IPS-18c (cell line): ENCODE measurements around the gene HEPACAM2.

Source experiments
- H3K4me3 ChIP-seq: 2 replicates; pipeline ENCODE4 v1.7.0; 2013; ENCODE audit warnings: low read depth, mild to moderate bottlenecking, low read length, moderate library complexity; ENCODE audit not compliant: insufficient read depth
- H3K9me3 ChIP-seq: one replicate; pipeline ENCODE4 v1.6.1; 2013; ENCODE audit warnings: mild to moderate bottlenecking, low read length, moderate library complexity; ENCODE audit not compliant: control insufficient read depth, insufficient read depth

The HEPACAM2 gene

DNA sequence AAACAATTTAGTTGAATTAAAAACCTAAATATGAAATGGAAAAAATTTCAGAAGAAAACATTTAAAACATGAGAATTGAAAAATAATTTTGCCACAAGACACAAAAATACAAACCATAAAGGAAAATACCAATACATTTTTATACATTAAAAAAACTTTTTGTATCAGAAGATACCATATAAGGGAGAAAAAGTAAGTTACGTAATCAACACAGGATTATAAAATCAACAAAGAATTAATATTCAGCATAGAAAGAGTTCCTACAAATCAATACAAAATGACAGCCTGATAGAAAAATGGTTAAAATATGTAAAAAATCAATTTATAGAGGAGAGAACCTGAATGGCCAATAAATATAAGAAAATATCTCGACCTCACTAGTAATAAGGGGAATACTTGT lies 61.5 kb downstream of the HEPACAM2 start:
- no peaks in the 10 kb centered on the region for H3K9me3 ChIP-seq

DNA sequence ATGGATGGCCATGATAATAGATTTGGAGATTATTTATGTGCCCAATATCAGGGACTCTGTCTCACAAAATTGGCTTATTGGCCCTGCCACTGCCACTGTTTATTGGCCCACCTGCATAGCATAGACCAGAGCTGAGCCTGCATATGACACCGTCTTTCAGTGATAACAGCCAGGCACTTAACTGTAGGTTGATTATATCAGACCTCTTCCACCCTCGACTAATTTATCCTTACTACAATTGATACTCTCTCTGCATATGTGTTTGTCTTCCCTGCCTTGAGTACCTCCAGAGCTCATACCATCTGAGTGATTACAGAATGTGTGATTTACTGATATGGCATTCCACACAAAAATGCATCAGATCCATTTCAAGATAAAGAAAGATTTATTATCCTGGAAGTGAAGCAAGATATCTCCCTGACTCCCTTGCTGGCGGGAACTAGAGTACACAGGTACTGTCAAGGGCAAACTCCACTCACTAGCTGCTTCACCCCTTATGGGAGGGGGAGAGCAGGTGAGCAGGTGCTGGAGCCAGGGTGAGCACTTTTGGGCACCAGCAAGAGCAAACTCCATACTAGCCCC lies 65.0 kb downstream of the HEPACAM2 start:
- H3K4me3 ChIP-seq: no peak overlapping the region
- H3K9me3 ChIP-seq: no peaks in the 10 kb centered on the region

More for the DNA sequence above, 61.5 kb downstream of the HEPACAM2 start:
- no peak overlapping the region for H3K4me3 ChIP-seq

DNA sequence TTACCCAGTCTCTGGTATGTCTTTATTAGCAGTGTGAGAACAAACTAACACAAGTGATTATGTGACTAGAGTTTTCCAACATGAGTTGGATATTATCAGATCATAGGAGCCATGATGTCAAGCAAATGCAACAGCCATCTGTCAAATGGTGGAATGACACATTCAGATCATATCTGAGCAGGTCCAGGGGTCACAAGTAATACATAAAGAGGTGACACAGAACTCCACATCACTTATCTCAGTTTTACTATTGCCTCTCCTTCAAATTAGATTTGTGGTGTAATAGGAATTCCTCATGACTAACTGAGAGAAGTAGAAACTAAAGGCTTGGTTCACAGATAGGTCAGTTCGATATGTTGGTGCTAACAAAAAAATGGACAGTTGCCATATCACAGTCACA lies 65.9 kb downstream of the HEPACAM2 start:
- H3K9me3 ChIP-seq: no peaks in the 10 kb centered on the region
- no peak overlapping the region for H3K4me3 ChIP-seq

DNA sequence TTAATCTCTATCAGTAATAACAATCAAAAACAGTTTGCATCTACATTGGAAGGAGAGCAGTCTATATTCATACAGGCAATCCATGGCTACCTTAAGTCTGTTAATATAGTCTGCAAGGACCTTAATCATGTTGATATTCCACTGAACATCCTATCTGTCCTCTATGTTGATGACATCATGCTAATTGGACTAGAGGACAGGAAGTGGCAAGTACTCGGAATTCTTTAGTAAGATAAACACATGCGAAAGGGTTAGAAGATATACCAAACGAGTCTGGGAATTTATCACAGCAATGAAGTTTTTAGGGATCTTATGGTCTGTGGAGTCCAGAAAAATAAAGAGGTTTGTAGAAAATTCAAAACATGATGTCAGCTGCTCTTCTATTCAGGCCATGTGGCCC lies 66.8 kb downstream of the HEPACAM2 start:
- Histone ChIP-seq H3K4me3 (no peak overlapping the region), H3K9me3 (no peaks in the 10 kb centered on the region)

DNA sequence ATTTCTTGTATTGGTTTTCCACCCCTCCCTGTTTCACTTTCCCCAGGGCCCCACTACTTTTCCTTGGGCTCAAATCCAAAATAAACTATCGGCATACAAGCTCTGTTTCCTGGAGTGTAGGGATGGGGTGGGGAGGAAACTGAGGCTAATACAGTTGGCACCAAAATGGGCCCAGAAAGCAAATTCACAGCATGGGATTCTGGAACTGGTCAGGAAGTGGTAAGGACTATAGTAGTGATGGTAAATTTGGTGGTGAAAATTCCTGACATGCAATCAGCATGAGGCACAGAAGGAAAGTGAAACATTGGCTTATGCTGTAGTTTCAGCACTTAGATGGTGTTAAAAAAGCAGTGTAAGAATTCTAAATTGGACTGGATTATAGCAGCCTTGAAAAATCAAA lies 69.4 kb downstream of the HEPACAM2 start:
- H3K9me3 ChIP-seq: no peaks in the 10 kb centered on the region
- H3K4me3 ChIP-seq: no peak overlapping the region

DNA sequence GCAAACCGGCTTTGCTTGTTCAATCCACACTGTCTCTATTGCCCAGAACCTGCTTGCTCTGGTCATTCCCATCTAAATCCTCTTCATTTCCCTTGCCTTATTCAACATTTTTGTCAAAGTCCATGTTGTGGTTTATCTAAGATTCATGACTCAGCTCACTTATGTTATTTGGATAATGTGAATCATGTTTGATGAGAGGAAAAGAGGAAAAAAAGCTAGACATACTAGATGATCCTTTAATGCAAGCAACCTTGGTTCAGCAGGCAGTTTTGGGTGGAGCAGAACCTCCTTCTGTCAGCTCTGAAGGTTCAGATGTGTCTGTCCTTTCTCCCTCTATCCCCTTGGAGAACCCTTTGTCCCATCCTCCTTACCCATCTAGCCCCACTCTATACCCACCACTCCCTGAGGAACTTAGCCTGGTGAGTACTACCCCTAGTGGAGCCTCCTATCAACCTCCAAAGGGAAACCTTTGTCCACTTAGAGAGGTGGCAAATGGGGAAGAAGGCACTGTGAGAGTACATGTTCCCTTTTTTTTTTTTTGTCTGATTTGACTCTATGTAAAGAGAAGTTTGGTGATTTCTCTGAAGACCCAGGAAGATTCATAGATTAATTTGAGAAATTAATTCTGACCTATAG lies 76.0 kb downstream of the HEPACAM2 start:
- Histone ChIP-seq H3K4me3 (no peak overlapping the region), H3K9me3 (no peaks in the 10 kb centered on the region)

DNA sequence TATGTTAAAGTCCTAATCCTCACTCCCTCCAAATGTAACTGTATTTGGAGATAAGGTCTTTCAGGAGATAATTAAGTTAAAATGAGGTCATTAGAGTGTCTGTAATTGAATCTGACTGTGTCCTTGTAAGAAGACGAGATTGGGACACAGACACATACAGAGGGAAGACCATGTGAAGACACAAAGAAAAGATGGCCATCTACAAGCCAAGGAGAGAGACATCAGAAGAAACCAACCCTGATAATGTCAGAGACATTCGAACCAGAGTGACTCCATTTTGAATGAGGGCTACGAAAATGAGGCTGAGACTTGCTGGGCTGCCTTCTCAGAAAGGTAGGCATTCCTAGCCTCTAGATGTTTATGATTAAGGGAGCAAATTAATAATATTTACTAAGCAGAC lies 77.5 kb downstream of the HEPACAM2 start:
- no peaks in the 10 kb centered on the region for H3K9me3 ChIP-seq
- H3K4me3 ChIP-seq: no peak overlapping the region

DNA sequence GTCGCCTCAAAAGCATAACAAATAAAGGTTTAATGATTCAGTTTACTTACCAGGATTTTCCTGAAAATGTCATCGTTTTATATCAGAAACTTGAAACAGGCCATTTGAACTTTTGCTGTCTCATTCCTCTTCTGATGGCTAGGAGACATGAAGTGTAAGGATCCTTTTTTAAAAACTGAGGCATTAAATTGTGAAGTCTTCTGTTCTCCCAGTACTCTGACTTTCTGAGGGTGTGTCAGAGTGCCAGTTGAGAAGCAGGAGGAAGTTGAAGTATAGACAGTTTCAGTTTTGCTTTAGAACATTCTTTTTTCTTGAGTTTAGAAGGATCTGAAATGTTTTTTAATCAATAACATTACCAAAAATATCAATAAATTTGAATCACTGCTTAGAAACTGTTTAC lies 78.1 kb downstream of the HEPACAM2 start, which contains the start of gene SAMD9L:
Gene SAMD9L, minus strand, starts transcription at position 242 of the 400 bp plus-strand sequence. CDS start 12,414 bp downstream, outside the sequence.
- H3K9me3 ChIP-seq: no peaks in the 10 kb centered on the region
- no peak within 1 kb of the TSS for H3K4me3 ChIP-seq

DNA sequence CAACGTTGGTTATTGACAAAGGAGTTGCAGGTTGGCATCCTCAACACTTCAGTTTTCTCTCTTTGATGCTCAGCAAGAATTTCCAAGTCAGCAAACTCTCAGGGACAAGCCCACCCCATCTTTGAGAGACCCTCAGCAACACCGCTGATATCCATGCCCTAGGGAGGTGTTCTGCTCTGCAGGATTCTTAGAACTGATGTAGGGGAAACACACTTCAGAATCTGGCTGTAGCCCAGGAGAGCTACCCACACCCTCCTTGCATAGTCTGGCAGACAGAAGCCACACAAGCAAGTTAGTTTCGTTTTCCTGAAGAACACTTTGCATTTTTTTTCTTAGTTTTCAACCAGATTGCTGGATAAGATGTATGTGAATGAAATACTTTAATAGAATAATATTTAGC lies 78.9 kb downstream of the HEPACAM2 start:
- no peak overlapping the region for H3K4me3 ChIP-seq
- no peaks in the 10 kb centered on the region for H3K9me3 ChIP-seq

DNA sequence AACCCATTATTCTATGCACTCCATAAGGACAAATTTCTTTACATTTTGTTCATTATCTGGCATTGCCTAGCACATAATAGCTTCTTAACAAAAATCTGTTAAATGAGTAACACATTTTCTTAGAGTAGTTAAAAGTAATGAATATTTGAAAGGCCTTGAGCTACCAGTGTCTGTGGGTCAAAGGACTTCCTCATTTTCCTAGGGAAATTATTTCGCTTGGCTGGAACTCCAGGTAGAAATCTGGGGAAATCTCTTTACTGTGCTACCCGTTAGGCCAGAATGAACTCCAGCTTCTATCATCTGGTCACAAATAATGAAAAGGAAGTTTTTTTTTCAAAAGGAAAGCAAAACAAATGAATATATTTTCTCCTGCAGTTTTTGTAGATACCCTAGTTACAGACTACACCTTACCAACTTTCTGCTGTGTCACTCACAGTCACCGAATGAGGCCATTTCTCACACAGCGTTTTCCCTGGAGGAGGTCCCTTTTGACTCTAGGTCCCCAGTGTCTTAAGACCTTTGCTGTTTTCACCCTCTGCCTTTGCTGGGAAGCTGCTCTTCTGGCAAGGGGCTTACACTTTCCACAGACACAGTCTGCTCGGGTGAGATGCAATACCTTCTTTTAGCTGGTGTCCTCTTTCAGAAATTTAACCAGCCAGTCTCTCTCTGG lies 79.7 kb downstream of the HEPACAM2 start:
- H3K9me3 ChIP-seq: no peaks in the 10 kb centered on the region
- no peak overlapping the region for H3K4me3 ChIP-seq

DNA sequence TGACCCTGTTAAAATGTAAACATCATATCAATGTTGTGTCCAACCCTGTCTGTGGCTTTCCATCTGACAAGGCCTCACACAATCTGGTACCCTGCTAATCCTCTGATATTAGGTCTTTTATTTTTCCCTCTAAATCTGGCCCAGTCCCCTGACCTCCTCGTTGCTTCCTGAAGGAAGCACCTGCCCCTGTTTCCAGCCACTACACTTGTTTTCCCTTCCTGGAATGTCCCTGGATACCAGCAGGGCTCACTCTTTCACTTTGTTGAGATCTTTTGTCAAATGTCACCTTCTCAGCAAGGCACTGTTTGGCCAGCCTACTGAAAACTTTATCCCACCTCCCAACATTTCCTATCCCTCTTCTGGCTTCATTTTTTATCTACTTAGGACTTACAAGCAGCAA lies 80.2 kb downstream of the HEPACAM2 start:
- no peak overlapping the region for H3K4me3 ChIP-seq
- H3K9me3 ChIP-seq: no peaks in the 10 kb centered on the region

DNA sequence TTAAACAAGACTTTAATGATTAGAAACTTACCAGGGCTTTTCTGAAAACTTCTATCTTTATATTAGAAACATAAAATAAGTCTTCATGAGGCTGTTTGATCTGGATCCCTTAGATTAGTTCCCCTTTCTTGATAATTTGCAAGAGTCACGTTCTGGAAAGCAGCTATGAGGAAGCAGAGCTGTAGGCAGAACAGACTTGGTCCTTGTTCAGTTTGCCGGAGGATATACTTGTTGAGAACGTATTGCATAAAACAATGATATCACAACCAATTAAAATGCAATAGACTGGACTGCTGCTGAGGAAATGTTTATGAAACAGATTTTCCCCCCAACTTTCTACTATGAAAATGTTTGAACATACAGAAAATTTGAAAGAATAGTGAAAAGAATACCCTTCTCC lies 80.9 kb downstream of the HEPACAM2 start:
- H3K4me3 ChIP-seq: no peak overlapping the region

DNA sequence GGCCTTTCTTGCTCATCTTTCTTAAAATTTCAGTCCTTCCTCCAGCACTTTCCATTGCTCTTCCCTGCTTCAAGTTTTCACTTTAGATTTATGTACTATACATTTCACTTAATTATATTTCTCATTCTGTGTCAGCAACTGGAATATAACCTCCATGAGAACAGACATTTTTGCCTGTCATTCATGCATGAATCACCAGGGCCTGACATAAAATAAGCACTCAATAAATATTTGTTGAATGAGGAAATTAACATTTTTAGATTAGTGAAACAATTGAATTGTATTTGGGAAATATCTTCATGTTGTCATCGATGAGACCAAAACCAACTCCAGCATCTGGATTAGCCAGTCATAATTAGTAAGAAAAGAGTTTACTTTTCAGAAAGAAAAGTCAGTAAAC lies 84.1 kb downstream of the HEPACAM2 start:
- Histone ChIP-seq H3K4me3 (no peak overlapping the region), H3K9me3 (no peaks in the 10 kb centered on the region)

More for the DNA sequence above, 80.9 kb downstream of the HEPACAM2 start:
- H3K9me3 ChIP-seq: no peaks in the 10 kb centered on the region

DNA sequence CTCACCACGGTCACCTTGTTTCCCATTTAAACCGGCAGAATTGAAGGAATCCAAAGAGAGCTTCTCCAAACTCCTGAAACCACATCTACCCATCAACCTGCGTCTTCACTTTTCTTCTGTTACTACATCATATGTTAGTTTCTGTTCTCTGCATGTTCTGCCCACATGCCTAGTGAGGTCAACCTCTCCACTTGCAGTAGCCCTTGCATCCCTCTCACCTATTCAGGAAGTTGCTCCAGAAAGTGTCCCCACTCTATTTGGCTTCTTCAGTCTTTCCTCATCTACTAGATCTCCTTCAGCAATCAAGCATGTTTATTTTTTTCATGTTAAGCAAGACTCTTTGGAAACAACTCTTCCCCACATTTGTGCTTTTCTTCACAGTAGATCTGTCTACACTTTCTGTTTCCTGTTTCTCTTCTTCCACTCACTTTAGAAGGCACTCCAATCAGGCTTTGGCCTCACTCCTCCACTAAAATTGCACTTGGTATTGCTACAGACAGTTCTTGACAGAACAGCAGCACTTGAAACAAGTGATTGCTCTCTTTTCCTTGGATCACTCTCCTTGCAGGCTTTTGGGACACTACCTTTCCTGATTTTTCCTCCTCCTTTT lies 85.6 kb downstream of the HEPACAM2 start:
- H3K4me3 ChIP-seq: no peak overlapping the region
- no peaks in the 10 kb centered on the region for H3K9me3 ChIP-seq

DNA sequence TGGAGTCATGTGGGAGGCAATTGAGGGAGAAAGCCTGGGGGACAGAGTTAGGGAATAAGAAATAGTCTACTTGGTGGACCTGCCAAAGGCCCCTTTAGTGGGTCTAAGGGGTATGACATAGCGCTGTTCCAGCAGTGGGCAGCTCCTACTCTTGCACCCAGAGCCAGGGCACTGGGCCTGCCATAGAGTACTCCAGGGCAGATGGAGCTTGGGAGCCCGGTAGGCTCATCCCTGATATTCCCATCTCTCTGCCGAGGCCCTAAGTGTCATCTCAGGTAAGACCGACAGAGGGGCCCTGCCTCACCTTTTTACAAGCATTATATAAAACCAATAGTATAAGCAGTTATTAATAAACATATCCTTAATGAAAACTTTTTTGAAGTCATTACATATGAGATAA lies 87.7 kb downstream of the HEPACAM2 start:
- Histone ChIP-seq H3K9me3 (no peaks in the 10 kb centered on the region), H3K4me3 (no peak overlapping the region)
